CD4-positive, alpha-beta T cell treated with Interleukin-4 for 1 hour (primary cell): ENCODE results near the gene WWOX.

Source experiments
- DNase-seq, 2 donors: peaks; one replicate each; pipeline ENCODE4 v3.0.0-alpha.2; 2020 to 2022

Gene WWOX

GRCh38 chr16:78278056-78278450 is 178.6 kb downstream of the WWOX start:
- DNase-seq, result no peak

GRCh38 chr16:78281115-78281514 is 181.7 kb downstream of the WWOX start:
- no peak for DNase-seq

DNA sequence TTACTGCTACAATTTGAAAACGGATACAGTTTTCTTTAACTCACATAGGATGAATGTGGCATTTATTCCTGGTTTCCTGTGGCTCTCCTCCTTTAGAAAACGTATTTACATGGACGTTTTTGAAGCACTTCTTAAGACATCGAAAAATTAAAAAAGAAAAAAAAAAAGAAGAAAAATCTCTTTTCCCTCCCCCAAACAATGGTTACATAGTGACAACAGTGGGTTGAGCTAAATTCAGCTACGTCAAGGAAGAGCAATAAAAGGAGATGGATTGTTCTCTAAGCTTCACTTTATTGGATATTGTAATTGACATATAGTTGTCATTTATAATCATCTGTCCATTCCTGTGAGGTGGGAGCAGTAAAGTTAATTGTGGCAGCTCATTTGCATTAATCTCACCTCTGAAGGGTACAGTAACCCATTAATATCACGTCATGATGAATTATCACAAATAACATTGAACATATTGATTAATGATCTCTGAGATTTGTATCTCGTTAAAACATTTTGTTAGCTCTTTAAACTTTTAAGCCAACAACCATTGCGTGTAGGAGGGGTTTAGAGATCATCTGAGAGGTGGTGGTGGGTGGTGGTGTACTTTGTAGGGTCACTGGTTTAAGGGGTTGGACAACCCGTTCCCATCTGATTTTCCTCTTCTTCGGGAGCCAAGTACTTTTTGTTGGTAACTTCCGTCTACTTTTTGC is 184.2 kb downstream of the WWOX start:
- DNase-seq, result no peak

GRCh38 chr16:78284326-78284725 is 184.9 kb downstream of the WWOX start:
- no peak for DNase-seq

DNA sequence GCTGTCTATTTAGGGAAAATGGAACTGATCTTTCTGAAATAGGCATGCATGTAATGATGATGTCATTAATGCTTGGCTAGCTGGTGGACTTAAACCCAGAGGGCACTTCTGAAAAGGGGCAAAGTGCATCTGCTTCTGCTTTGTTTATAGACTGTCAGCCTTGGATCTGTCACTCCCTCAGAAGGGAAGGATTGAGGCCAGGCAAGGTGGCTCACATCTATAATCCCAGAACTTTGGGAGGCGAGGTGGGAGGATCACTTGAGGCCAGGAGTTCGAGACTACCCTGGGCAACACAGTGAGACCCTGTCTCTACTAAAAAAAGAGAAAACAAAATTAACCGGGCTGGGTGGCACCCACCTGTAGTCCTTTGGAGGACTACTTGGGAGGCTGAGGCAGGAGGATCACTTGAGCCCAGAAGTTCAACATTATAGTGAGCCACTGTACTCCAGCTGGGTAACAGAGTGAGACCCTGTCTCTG is 185.5 kb downstream of the WWOX start:
- no peak for DNase-seq

DNA sequence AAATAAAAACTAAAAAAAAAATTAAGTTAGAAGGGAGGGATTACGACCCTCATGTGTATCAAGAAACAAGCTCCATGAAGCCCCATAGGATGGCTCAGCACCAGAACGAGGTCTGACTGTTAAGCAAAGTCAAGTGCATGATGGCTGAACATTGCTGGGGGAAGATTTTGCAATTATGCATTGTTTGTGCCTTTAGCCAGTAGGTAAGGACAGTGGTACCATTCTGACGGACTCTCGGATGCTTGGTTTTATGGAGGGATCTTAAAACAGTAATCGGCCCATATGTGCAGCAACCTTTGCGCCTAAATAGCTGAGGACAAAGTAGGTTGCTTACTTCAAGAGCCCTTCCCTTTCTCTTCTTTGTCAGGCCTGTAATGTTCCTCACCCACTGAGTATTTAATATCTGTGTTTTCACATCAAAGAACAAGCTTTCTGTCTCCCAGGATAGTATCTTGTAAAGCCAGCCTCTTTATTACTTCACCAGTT is 186.0 kb downstream of the WWOX start:
- DNase-seq, result no peak

GRCh38 chr16:78286065-78286464 is 186.6 kb downstream of the WWOX start:
- no peak for DNase-seq

- DNase-seq, result no peak
These were observed 189.4 kb downstream of the WWOX start for GRCh38 chr16:78288888-78289287.

DNA sequence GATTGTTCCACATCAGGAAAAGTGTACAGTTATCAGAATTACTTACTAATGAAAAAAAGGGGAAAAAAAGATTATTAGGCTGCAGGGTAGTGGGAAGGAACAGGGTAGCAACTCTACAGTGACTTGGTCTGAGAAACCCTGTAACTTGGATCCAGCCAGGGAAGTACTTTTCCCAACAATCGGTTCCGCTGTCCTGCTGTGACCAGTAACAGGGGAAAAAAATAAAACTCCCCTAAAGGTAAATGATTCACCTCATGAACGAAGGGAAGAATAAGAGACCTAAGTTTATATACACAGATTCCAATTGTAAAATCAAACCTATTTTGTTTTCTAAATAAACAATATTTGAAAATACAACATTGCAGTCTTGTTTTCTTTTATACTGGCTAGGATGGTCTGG is 189.9 kb downstream of the WWOX start:
- DNase-seq, result no peak

DNA sequence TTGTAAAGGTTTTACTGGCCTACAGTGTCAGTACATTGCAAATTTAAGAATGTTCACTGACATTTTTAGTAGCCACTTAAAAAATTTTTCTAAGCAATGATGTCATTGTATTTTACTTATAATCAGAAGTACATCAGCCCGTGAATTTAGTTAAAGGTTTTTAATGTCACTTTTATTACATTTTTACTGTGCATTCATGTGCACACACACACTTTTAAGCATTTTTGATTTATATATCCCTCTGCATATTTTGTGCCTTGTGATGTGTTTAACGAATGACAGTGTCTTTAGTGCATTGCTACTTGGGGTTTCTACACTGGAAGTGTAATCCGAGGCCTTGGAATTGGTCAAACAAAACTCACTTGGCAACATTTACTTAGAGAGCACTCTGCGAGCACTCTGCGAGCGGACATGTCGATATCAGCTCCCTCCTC is 190.4 kb downstream of the WWOX start:
- no peak for DNase-seq

GRCh38 chr16:78290395-78290794 is 190.9 kb downstream of the WWOX start:
- DNase-seq, result no peak

DNA sequence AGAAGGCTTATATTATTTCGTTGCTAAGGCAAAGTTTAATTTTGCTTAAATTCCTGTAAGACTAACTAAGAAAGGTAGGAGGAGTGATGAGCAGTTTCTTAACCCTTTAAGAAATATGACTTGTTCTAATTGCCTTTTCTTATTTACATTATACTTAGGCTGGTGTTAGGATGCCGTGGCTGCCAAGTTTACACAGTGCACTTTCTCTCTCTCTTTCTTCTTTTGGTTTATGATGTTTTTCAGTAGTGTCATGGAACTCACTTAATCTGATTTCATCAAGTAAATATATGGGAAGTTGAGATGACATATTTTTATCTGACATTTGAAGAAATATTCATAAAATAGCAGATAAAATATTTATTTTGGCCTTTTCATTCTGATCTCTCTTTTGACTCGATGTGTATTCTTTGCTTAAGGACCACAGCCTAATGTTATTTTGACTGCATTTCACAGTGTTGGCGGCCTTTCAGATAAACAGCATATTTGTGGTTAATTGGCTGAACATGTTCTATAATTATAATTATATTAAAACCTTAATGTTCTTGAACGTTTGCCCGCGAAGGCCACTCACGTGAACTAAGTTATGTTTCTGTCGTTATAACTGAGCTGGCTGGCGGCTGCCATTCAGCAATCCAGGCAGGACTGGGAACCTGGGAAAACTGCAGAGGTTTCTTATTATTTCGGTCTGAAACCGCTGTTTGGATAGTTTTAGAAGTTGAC is 191.6 kb downstream of the WWOX start:
- DNase-seq, result no peak

- DNase-seq, result no peak
These were observed 192.2 kb downstream of the WWOX start for GRCh38 chr16:78291604-78292003.

GRCh38 chr16:78292086-78292843 is 192.8 kb downstream of the WWOX start:
- no peak for DNase-seq

DNA sequence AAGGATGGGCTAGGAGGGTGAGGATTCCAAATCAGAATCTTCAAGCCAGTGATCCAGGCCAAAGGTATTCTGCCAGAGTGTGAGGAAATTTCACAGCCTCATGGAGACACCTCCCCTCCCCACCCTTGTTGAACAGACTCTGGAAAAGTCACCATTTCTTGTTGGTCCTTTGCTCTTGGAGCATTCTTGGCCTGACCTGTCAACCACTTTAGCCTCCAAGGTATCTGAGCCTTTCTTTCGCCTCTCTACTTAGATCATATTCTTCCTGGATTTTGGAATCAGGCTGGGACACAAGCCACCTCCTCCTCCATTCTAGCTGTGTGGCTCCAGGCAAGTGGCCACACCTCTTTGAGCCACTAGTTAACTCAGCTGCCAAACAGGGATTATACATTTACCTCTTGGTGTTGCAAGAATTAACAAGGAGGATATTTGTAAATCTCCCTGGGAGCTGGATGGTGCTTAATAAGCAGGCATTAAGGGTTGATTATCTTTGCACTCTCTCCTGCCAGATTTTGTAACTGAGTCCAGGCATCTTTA is 193.5 kb downstream of the WWOX start:
- no peak for DNase-seq

- DNase-seq, result no peak
These were observed 195.2 kb downstream of the WWOX start for GRCh38 chr16:78294538-78295225.

- DNase-seq, result no peak
These were observed 197.7 kb downstream of the WWOX start for GRCh38 chr16:78297066-78297666.

- no peak for DNase-seq
These were observed 199.5 kb downstream of the WWOX start for GRCh38 chr16:78298986-78299385.

DNA sequence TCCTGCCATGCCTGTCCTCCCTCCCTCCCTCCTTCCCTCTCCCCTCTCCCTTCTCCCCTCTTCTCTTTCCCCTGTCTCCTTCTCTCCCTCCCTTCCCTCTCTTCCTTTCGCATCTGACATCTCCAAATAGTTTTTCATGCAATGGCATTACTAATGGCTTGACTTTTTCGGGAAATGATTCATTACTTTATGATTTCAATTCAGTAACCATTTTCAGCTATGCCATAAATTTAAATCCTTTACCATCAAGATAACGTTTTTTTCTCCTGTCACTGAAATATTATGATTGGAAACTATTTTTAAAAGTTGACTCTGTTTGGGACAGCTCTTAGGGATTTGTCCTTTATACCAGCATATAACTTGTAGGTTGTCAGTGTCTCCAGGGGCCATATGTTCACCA is 201.0 kb downstream of the WWOX start:
- no peak for DNase-seq

DNA sequence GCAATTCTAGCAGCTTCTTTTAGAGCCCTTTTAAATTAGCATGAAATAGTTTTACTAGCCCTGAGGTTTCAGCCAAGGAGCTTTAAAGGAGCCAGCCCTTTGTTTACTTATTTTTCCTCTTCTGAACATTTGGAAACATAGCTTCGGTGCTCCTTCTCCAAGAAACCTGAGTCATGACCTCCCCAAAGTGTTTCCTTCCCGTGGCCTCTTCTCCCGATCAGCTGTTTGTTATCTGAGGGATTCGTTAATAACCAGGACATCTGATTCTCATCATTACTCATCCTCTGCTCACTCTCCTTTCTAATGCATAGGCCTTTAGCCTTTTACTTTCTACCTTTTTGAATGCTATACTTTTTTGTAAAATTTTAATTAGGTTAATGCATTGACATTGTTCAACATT is 204.5 kb downstream of the WWOX start:
- no peak for DNase-seq

GRCh38 chr16:78306361-78306760 is 206.9 kb downstream of the WWOX start:
- no peak for DNase-seq

- no peak for DNase-seq
These were observed 208.5 kb downstream of the WWOX start for GRCh38 chr16:78307824-78308528.
